Endothelial cell of umbilical vein (primary cell): Measurements from ENCODE around the gene MTMR11. TPM values are rescaled to one million over a fixed set of nuclear protein-coding genes. Genes with fewer than 3 reads are reported as not detected.

Experiments
- BruUV-seq: library from RNA; stranded (reverse); fragments of 400-500 nt; replicated peaks from 2 replicates; lab custom pipeline; 2021; lab: Mats Ljungman, UMichigan
- CTCF ChIA-PET: fragments of 300-600, 350-600 bp; sonication (Branson Sonifier 250); formaldehyde crosslinking; loops from one replicate; lab custom pipeline; 2021; ENCODE audit warnings: antibody characterized with exemption, inconsistent platforms; lab: Charles Lee
- POLR2A ChIA-PET: fragments of 300-600, 350-600 bp; sonication (Branson Sonifier 250); formaldehyde crosslinking; loops from one replicate; lab custom pipeline; 2021; ENCODE audit warnings: antibody characterized with exemption, inconsistent platforms; lab: Charles Lee
- DNase-seq: peaks from one replicate; pipeline ENCODE4 v3.0.0-alpha.2; 2011; ENCODE audit warnings: low read depth, low spot score
- FAIRE-seq: peaks from 2 replicates; lab custom pipeline; 2011; peaks lifted over from hg19 to GRCh38; lab: Jason Lieb, UNC
- H2AFZ ChIP-seq: 2 replicates; pipeline ENCODE4 v1.6.0; 2012; ENCODE audit warnings: low read depth, low read length, control low read depth, inconsistent platforms
- H3K27ac ChIP-seq: 2 replicates; pipeline ENCODE4 v1.5.1; 2011; ENCODE audit warnings: low read depth, mild to moderate bottlenecking, control low read depth, low read length, moderate library complexity; ENCODE audit not compliant: insufficient read depth
- H3K27me3 ChIP-seq, 2 experiments: 2 replicates each; pipeline versions ENCODE4 v1.6.0 to v1.6.1; 2011; ENCODE audit warnings: low read length in 2 of 2, mixed read lengths in 1 of 2; ENCODE audit not compliant: control insufficient read depth in 2 of 2, insufficient read depth in 2 of 2
- H3K36me3 ChIP-seq, 2 experiments: 2 replicates in 1 of 2; 3 replicates in 1 of 2; pipeline ENCODE4 v1.5.1; 2011; ENCODE audit warnings: low read length in 2 of 2, mild to moderate bottlenecking in 1 of 2, moderate library complexity in 1 of 2; ENCODE audit not compliant: control insufficient read depth in 2 of 2, insufficient read depth in 2 of 2; ENCODE audit errors: extremely low read depth in 1 of 2
- H3K4me1 ChIP-seq: 3 replicates; pipeline ENCODE4 v1.5.1; 2011; ENCODE audit warnings: mild to moderate bottlenecking, low read length; ENCODE audit not compliant: control insufficient read depth, insufficient read depth; ENCODE audit errors: extremely low read depth
- H3K4me2 ChIP-seq: 2 replicates; pipeline ENCODE4 v1.6.1; 2011; ENCODE audit warnings: low read length, control low read depth, mixed read lengths; ENCODE audit not compliant: insufficient read depth
- H3K4me3 ChIP-seq, 3 experiments: fragments of 200-600 bp in 1 of 3; sonication (generic), shearing (Covaris generic) in 1 of 3; replicated peaks in 1 of 3; 2 replicates each; pipeline ENCODE4 v1.5.1; 2011 to 2016; ENCODE audit warnings: control low read depth in 3 of 3, low read length in 3 of 3, mild to moderate bottlenecking in 2 of 3, inconsistent platforms in 1 of 3, low read depth in 1 of 3, moderate library complexity in 1 of 3; ENCODE audit not compliant: insufficient read depth in 1 of 3
- H3K79me2 ChIP-seq: 2 replicates; pipeline ENCODE4 v1.6.0; 2012; ENCODE audit warnings: low read length, inconsistent platforms; ENCODE audit not compliant: control insufficient read depth, insufficient read depth
- H3K9ac ChIP-seq: replicated peaks from 2 replicates; pipeline ENCODE3; 2011; ENCODE audit warnings: low read length, control low read depth; ENCODE audit not compliant: insufficient read depth; ENCODE audit errors: extremely low read depth
- H3K9me1 ChIP-seq: replicated peaks from 3 replicates; pipeline ENCODE4 v1.6.0; 2011; ENCODE audit warnings: mild to moderate bottlenecking, low read length; ENCODE audit not compliant: control insufficient read depth, insufficient read depth; ENCODE audit errors: extremely low read depth
- H3K9me3 ChIP-seq: replicated peaks from 2 replicates; pipeline ENCODE4 v1.5.1; 2012; ENCODE audit warnings: low read length, inconsistent platforms; ENCODE audit not compliant: control insufficient read depth, insufficient read depth
- H4K20me1 ChIP-seq: replicated peaks from 2 replicates; pipeline ENCODE3; 2011; ENCODE audit warnings: mild to moderate bottlenecking, low read length; ENCODE audit not compliant: control insufficient read depth, insufficient read depth; ENCODE audit errors: extremely low read depth
- CTCF ChIP-seq, 2 donors: IDR thresholded peaks; 1 replicate in 1 of 2; 2 replicates in 1 of 2; pipeline ENCODE4 v1.5.1; 2011; ENCODE audit warnings: low read length in 2 of 2, mild to moderate bottlenecking in 2 of 2, moderate library complexity in 2 of 2, control low read depth in 1 of 2, inconsistent platforms in 1 of 2, low read depth in 1 of 2; ENCODE audit not compliant: insufficient read depth in 1 of 2; ENCODE audit errors: extremely low read depth in 1 of 2
- EZH2 ChIP-seq: IDR thresholded peaks from 2 replicates; pipeline ENCODE4 v1.6.1; 2012; ENCODE audit warnings: borderline replicate concordance, low read depth, mild to moderate bottlenecking, moderate library complexity, low read length, inconsistent platforms; ENCODE audit not compliant: severe bottlenecking
- FOS ChIP-seq: IDR thresholded peaks from 2 replicates; pipeline ENCODE4 v1.6.1; 2011; ENCODE audit warnings: mild to moderate bottlenecking, low read length, moderate library complexity, borderline replicate concordance; ENCODE audit not compliant: insufficient read depth
- GATA2 ChIP-seq: IDR thresholded peaks from 2 replicates; pipeline ENCODE4 v1.7.0; 2011; ENCODE audit warnings: low read depth, mild to moderate bottlenecking, moderate library complexity, mixed read lengths, low read length; ENCODE audit not compliant: insufficient read length, insufficient read depth
- JUN ChIP-seq: IDR thresholded peaks from 2 replicates; pipeline ENCODE4 v1.6.1; 2011; ENCODE audit warnings: borderline replicate concordance, low read depth; ENCODE audit not compliant: insufficient read length, insufficient read depth
- MYC ChIP-seq: IDR thresholded peaks from one replicate; pipeline ENCODE4 v1.6.1; 2011; ENCODE audit warnings: mild to moderate bottlenecking, low read depth, low read length
- POLR2A ChIP-seq: IDR thresholded peaks from 2 replicates; pipeline ENCODE4 v1.6.1; 2012; ENCODE audit warnings: low read depth, mild to moderate bottlenecking, control low read depth, low read length
- POLR2AphosphoS5 ChIP-seq: IDR thresholded peaks from 2 replicates; pipeline ENCODE4 v1.6.1; 2012; ENCODE audit warnings: low read depth, mild to moderate bottlenecking, control low read depth, low read length, moderate library complexity; ENCODE audit not compliant: insufficient read depth
- dilution Hi-C: fragments of 300-500 bp; cut with MboI; formaldehyde crosslinking; loops from one replicate; pipeline ENCODE4 v1.15.0; 2019; ENCODE audit warnings: low sequenced_read_pairs; ENCODE audit not compliant: extremely low pct_ligation_motif_present
- intact Hi-C: fragments of 100-400 bp; cut with micrococcal nuclease; formaldehyde crosslinking; loops from one replicate; pipeline ENCODE4 v1.10.0; 2022
- polyA plus RNA-seq, 4 experiments: library from polyadenylated mRNA; depleted of rRNA in 3 of 4; stranded (reverse) in 3 of 4; unstranded in 1 of 4; fragments of >200 nt; gene quantifications; 2 replicates each; pipeline versions ENCODE4 v1.2.1 to v1.2.3, GENCODE V29; 2011 to 2012; ENCODE audit warnings: missing spikeins in 1 of 4
- total RNA-seq: library from RNA; stranded (reverse); gene quantifications from 2 replicates; pipeline ENCODE4 v1.2.3, GENCODE V29; 2021
- TF ChIP-seq, protein P1 (sequence below): IDR thresholded peaks from 2 replicates; pipeline ENCODE4 v1.6.1; 2011; ENCODE audit not compliant: insufficient read depth, insufficient read length

Gene MTMR11
- total and polyA plus RNA-seq, 2 donors (not counting 3 experiments of a cell fraction or from before 2014, with no cell fraction given), result 7.8 to 14.4 TPM

GRCh38 chr1:149916193-149916897 is 20.3 kb downstream of the MTMR11 start:
- no peak overlapping the region for H3K4me3 ChIP-seq
- no TSS peak for BruUV-seq
- H3K9me1 ChIP-seq, result no peaks in the 10 kb centered on the region
- ChIA-PET CTCF (interaction anchor here (1.5 kb wide), 1 partner anchor 270 kb away, joined by 4 read pairs; no protein-coding TSS in a partner anchor), POLR2A (no interaction called here)
- H3K27me3 ChIP-seq, result peaks cover 17 to 25% of the 10 kb centered on the region in 2 experiments
- TF ChIP-seq EZH2, result no peak
- no peak for TF ChIP-seq POLR2AphosphoS5
- no peak for TF ChIP-seq FOS
- no peak for TF ChIP-seq CTCF (IDR thresholded peaks at IDR 0.05; ENCODE audit: extremely low read depth in 1 of 2, insufficient read depth in 1 of 2, low read depth in 1 of 2, low read length in 2 of 2)
- no peak for TF ChIP-seq JUN
- no peak for TF ChIP-seq MYC
- no peak for TF ChIP-seq GATA2
- TF ChIP-seq, protein P1, sequence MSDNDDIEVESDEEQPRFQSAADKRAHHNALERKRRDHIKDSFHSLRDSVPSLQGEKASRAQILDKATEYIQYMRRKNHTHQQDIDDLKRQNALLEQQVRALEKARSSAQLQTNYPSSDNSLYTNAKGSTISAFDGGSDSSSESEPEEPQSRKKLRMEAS, result no peak
- TF ChIP-seq POLR2A, result no peak
- H3K36me3 ChIP-seq, result no peaks in the 10 kb centered on the region
- DNase-seq (no peak), FAIRE-seq (no peak)
- H2AFZ ChIP-seq, result no peak overlapping the region
- H3K9me3 ChIP-seq, result no peaks in the 10 kb centered on the region
- no peak overlapping the region for H3K9ac ChIP-seq
- intact Hi-C loops (no loop called here), dilution Hi-C loops (no loop called here)
- H4K20me1 ChIP-seq, result no peaks in the 10 kb centered on the region
- H3K79me2 ChIP-seq, result no peaks in the 10 kb centered on the region
- H3K27ac ChIP-seq, result no peak overlapping the region
- no peak overlapping the region for H3K4me2 ChIP-seq
- H3K4me1 ChIP-seq, result peaks cover 3% of the 10 kb centered on the region
